Heart left ventricle (tissue), 16 donors: ENCODE results near the gene P2RX6. TPM values are rescaled to one million over a fixed set of nuclear protein-coding genes. Genes with fewer than 3 reads are reported as not detected.

Experiments used
- ATAC-seq, 4 donors: fragments of 200-7000 bp; cut with Tn5 transposase; one replicate each; pipeline ENCODE4 v1.9.1; 2020 to 2022; ENCODE audit warnings: moderate library complexity in 4 of 4, mild to moderate bottlenecking in 3 of 4, moderate number of reproducible peaks in 1 of 4
- DNase-seq, 5 donors: peaks; one replicate each; pipeline ENCODE4 v3.0.0-alpha.2; 2020
- H3K27ac ChIP-seq, 12 donors: fragments of 200-600 bp; sonication (generic) in 4 of 12; one replicate each; pipeline versions ENCODE4 v1.5.0 to v1.8.0; 2016 to 2022; ENCODE audit warnings: mild to moderate bottlenecking in 2 of 12
- H3K27me3 ChIP-seq, 9 donors: fragments of 200-600 bp; sonication (generic) in 2 of 9; one replicate each; pipeline versions ENCODE4 v1.5.1 to v1.8.0; 2016 to 2022; ENCODE audit warnings: mild to moderate bottlenecking in 3 of 9
- H3K36me3 ChIP-seq, 9 donors: fragments of 200-600 bp; sonication (generic) in 2 of 9; one replicate each; pipeline versions ENCODE4 v1.5.0 to v1.8.0; 2018 to 2022; ENCODE audit warnings: mild to moderate bottlenecking in 2 of 9
- H3K4me1 ChIP-seq, 12 donors: fragments of 200-600 bp; sonication (generic) in 4 of 12; one replicate each; pipeline versions ENCODE4 v1.5.0 to v1.8.0; 2016 to 2022; ENCODE audit warnings: mild to moderate bottlenecking in 3 of 12
- H3K4me3 ChIP-seq, 12 donors: fragments of 200-600 bp; sonication (generic) in 4 of 12; one replicate each; pipeline versions ENCODE4 v1.5.0 to v1.8.0; 2017 to 2022; ENCODE audit warnings: mild to moderate bottlenecking in 9 of 12, moderate library complexity in 4 of 12
- H3K9me3 ChIP-seq, 12 donors: fragments of 200-600 bp; sonication (generic) in 4 of 12; one replicate each; pipeline versions ENCODE4 v1.5.0 to v1.8.0; 2016 to 2022; ENCODE audit warnings: mild to moderate bottlenecking in 1 of 12
- POLR2A ChIP-seq, 2 donors: fragments of 450-650 bp; IDR thresholded peaks; one replicate each; pipeline ENCODE4 v1.6.1; 2017; ENCODE audit warnings: antibody characterized with exemption in 2 of 2, mild to moderate bottlenecking in 2 of 2, moderate library complexity in 2 of 2
- WGBS, 4 donors: extraction: QIAGEN DNeasy Blood & Tissue Kit in 2 of 4; methylation state at CpG; one replicate each; pipeline versions ENCODE4 v1.1.5 to v1.1.7; 2013 to 2018; 5-methylcytosine and 5-hydroxymethylcytosine counted together
- intact Hi-C, 10 donors: fragments of 100-400 bp; cut with DNase I; formaldehyde crosslinking; loops; one replicate each; pipeline versions ENCODE4 v1.11.1 to v1.14.2; 2022
- polyA plus RNA-seq, 2 donors: library from polyadenylated mRNA; stranded (reverse); fragments of 200-250 nt; gene quantifications; one replicate each; pipeline ENCODE4 v1.2.3, GENCODE V29; 2013
- total RNA-seq, 9 donors: library from RNA; depleted of rRNA in 2 of 9; stranded (reverse); fragments of >200 nt in 2 of 9; fragmentation: NEBNext Ultra II Directional in 3 of 9; extraction: Animal tissue kit (Norgen Biotek cat#: 25700) in 3 of 9; gene quantifications; one replicate each; pipeline versions ENCODE4 v1.1.0 to v1.2.4, GENCODE V29; 2016 to 2023
- TF ChIP-seq, protein P1 (sequence below), 12 donors: fragments of 200-600 bp; sonication (generic) in 4 of 12; IDR thresholded peaks; one replicate each; pipeline versions ENCODE4 v1.5.0 to v1.8.0; 2018 to 2022; ENCODE audit warnings: antibody characterized with exemption in 12 of 12, mild to moderate bottlenecking in 5 of 12
- donor health status: ischemic (EF 13 %, LVEDD 7.1; RV severe dilation, severe dysfunction).
- donor health status: healthy with polysubstance abuse.
- donor health status: DM: no; HTN: yes; CAD: no.
- donor health status: DM: no; HTN: no; CAD: no.
- donor health status: ischemic (EF 25% LVEDD 6.9; RV normal size, moderate dysfunction).
- donor health status: ischemic (EF 25% LVEDD 5.7; RV mildly dilated, moderate dysfunction).
- donor health status: healthy.
- donor health status: DM: yes; HTN: yes; CAD: no.
- donor health status: ischemic (EF 35%, LVEDD 5.7; RV mildly dilated, moderate dysfunction).
- donor health status: nonischemic (EF 11% LVEDD 7.7; RV severe dilation, severe dysfunction).
- donor health status: DM: yes; HTN: yes; CAD: no.
- donor health status: PGD.
- donor health status: ischemic (EF 29% LVEDD 5.4; RV normal size, mild dysfunction).
- donor health status: nonischemic (EF 23%, LVEDD 6.1; RV moderate dilation, normal function).

Gene P2RX6
- total and polyA plus RNA-seq, 11 donors = 0.06 to 4.8 (median 1.5) TPM

- peaks cover 0 to 3% (median 0%) of the 10 kb centered on the region in 9 donors for H3K27me3 ChIP-seq
- ATAC-seq = no peak
- peak overlapping the region in 3 of 12 donors; percentile 90 to 95 (median 91) for H3K27ac ChIP-seq
- no peak for DNase-seq
- WGBS, 4 donors = 78 to 90% (median 86%) methylated on average over 5 of the region's 5 CpGs
- H3K9me3 ChIP-seq = peaks cover 0 to 11% (median 2%) of the 10 kb centered on the region in 12 donors
- H3K4me3 ChIP-seq = peak overlapping the region; percentile 65 to 99 (median 88)
- intact Hi-C loops = loop anchor here in 3 of 10 donors (5.0 to 10.0 kb wide), 6 partner anchors 36 to 128 kb away; partner anchors contain the start of genes CRKL (in 1 of the 3), PI4KA (in 1 of the 3) and SNAP29 (in 1 of the 3)
- H3K4me1 ChIP-seq = peaks cover 7 to 39% (median 25%) of the 10 kb centered on the region in 12 donors
- peaks cover 0 to 43% (median 29%) of the 10 kb centered on the region in 9 donors for H3K36me3 ChIP-seq
- TF ChIP-seq, protein P1, sequence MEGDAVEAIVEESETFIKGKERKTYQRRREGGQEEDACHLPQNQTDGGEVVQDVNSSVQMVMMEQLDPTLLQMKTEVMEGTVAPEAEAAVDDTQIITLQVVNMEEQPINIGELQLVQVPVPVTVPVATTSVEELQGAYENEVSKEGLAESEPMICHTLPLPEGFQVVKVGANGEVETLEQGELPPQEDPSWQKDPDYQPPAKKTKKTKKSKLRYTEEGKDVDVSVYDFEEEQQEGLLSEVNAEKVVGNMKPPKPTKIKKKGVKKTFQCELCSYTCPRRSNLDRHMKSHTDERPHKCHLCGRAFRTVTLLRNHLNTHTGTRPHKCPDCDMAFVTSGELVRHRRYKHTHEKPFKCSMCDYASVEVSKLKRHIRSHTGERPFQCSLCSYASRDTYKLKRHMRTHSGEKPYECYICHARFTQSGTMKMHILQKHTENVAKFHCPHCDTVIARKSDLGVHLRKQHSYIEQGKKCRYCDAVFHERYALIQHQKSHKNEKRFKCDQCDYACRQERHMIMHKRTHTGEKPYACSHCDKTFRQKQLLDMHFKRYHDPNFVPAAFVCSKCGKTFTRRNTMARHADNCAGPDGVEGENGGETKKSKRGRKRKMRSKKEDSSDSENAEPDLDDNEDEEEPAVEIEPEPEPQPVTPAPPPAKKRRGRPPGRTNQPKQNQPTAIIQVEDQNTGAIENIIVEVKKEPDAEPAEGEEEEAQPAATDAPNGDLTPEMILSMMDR (IDR thresholded peaks at IDR 0.05) = no peak
- no peak for TF ChIP-seq POLR2A (IDR thresholded peaks at IDR 0.05)
Measured at GRCh38 chr22:20983081-20983771, 31.7 kb upstream of the P2RX6 start.

- H3K36me3 ChIP-seq = peaks cover 0 to 62% (median 37%) of the 10 kb centered on the region in 9 donors
- no peak overlapping the region for H3K27ac ChIP-seq
- H3K4me1 ChIP-seq = peaks cover 7 to 23% (median 19%) of the 10 kb centered on the region in 12 donors
- 91 to 95% (median 95%) methylated on average over 5 to 7 of the region's 7 CpGs for WGBS, 4 donors
- no peak for ATAC-seq
- no peak for DNase-seq
- intact Hi-C loops = loop anchor here in 2 of 10 donors (10.0 kb wide), 3 partner anchors 71 to 131 kb away; partner anchors contain the start of genes CRKL (in 1 of the 2), PI4KA (in 1 of the 2) and SNAP29 (in 1 of the 2)
- no peaks in the 10 kb centered on the region for H3K9me3 ChIP-seq
- no peak overlapping the region for H3K4me3 ChIP-seq
- H3K27me3 ChIP-seq = no peaks in the 10 kb centered on the region
- TF ChIP-seq, protein P1 (IDR thresholded peaks at IDR 0.05) = no peak
- no peak for TF ChIP-seq POLR2A (IDR thresholded peaks at IDR 0.05)
Measured at GRCh38 chr22:20985720-20986119, 29.2 kb upstream of the P2RX6 start.

GRCh38 chr22:20986365-20986764 is 28.6 kb upstream of the P2RX6 start:
- Histone ChIP-seq H3K36me3 (peaks cover 0 to 67% (median 44%) of the 10 kb centered on the region in 9 donors), H3K4me3 (no peak overlapping the region), H3K9me3 (no peaks in the 10 kb centered on the region), H3K27me3 (no peaks in the 10 kb centered on the region), H3K27ac (no peak overlapping the region), H3K4me1 (peaks cover 2 to 17% (median 13%) of the 10 kb centered on the region in 12 donors)
- WGBS, 4 donors = 91 to 98% (median 95%) methylated on average over 1 of the region's 1 CpG
- no peak for ATAC-seq
- DNase-seq = no peak
- TF ChIP-seq, protein P1 (IDR thresholded peaks at IDR 0.05) = no peak
- TF ChIP-seq POLR2A (IDR thresholded peaks at IDR 0.05) = no peak
- intact Hi-C loops = loop anchor here in 2 of 10 donors (10.0 kb wide), 3 partner anchors 72 to 132 kb away; partner anchors contain the start of genes CRKL (in 1 of the 2), PI4KA (in 1 of the 2) and SNAP29 (in 1 of the 2)

DNA sequence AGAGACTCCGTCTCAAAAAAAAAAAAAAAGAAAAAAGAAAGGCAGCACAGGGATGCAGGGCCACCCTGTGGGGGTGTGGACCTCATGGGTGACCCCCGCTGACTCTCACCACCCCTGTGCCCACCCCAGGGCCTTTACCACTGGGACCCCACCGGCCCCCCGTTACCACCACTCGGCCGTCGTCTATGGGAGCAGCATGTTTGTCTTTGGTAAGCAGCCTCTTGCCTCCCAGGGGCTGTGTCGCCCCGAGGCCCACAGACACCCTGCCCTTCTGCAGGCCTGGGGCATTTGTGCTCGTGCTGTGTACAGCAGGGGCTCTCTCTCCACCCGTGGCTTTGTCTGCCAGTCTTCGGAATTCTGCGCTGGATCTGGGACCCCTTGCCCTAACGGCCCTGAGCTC is 27.6 kb upstream of the P2RX6 start:
- H3K27ac ChIP-seq = no peak overlapping the region
- no peak for ATAC-seq
- no peak for DNase-seq
- H3K9me3 ChIP-seq = no peaks in the 10 kb centered on the region
- TF ChIP-seq, protein P1 (IDR thresholded peaks at IDR 0.05) = no peak
- TF ChIP-seq POLR2A (IDR thresholded peaks at IDR 0.05) = no peak
- H3K36me3 ChIP-seq = peaks cover 0 to 77% (median 54%) of the 10 kb centered on the region in 9 donors
- H3K4me1 ChIP-seq = peaks cover 0 to 14% (median 10%) of the 10 kb centered on the region in 12 donors
- intact Hi-C loops = loop anchor here in 2 of 10 donors (10.0 kb wide), 3 partner anchors 73 to 133 kb away; partner anchors contain the start of genes CRKL (in 1 of the 2), PI4KA (in 1 of the 2) and SNAP29 (in 1 of the 2)
- no peaks in the 10 kb centered on the region for H3K27me3 ChIP-seq
- H3K4me3 ChIP-seq = no peak overlapping the region
- 88 to 94% (median 93%) methylated on average over 12 to 14 of the region's 14 CpGs for WGBS, 4 donors
